H9 (cell line): ENCODE measurements around the gene FMNL3. TPM values are rescaled to one million over a fixed set of nuclear protein-coding genes. Genes with fewer than 3 reads are reported as not detected.

Source experiments
- DNase-seq: peaks from one replicate; pipeline ENCODE4 v3.0.0-alpha.2; 2017
- H2AFZ ChIP-seq: one replicate; pipeline ENCODE4 v1.6.1; 2013; ENCODE audit warnings: mild to moderate bottlenecking, low read length, control low read depth, moderate library complexity
- H2AK5ac ChIP-seq: 2 replicates; pipeline ENCODE4 v1.6.1; 2013; ENCODE audit warnings: low read length, control low read depth, mixed read lengths; ENCODE audit not compliant: insufficient read length
- H2BK120ac ChIP-seq: one replicate; pipeline ENCODE4 v1.6.1; 2013; ENCODE audit warnings: low read depth, mild to moderate bottlenecking, low read length, control low read depth, inconsistent platforms; ENCODE audit not compliant: poor library complexity, severe bottlenecking
- H2BK12ac ChIP-seq: 2 replicates; pipeline ENCODE4 v1.6.1; 2013; ENCODE audit warnings: low read length, control low read depth, mixed read lengths, low read depth; ENCODE audit not compliant: insufficient read length
- H2BK15ac ChIP-seq: 2 replicates; pipeline ENCODE4 v1.6.1; 2013; ENCODE audit warnings: low read depth, low read length, control low read depth
- H2BK20ac ChIP-seq: one replicate; pipeline ENCODE4 v1.6.1; 2013; ENCODE audit warnings: low read depth, mild to moderate bottlenecking, low read length, control low read depth, inconsistent platforms; ENCODE audit not compliant: poor library complexity, severe bottlenecking
- H2BK5ac ChIP-seq: 2 replicates; pipeline ENCODE4 v1.6.1; 2013; ENCODE audit warnings: low read length, control low read depth, mixed read lengths; ENCODE audit not compliant: insufficient read length
- H3K14ac ChIP-seq: 2 replicates; pipeline ENCODE4 v1.6.1; 2013; ENCODE audit warnings: low read length, control low read depth; ENCODE audit not compliant: insufficient read depth
- H3K18ac ChIP-seq: 2 replicates; pipeline ENCODE4 v1.6.1; 2013; ENCODE audit warnings: low read depth, mild to moderate bottlenecking, mixed read lengths, low read length, control low read depth; ENCODE audit not compliant: insufficient read length
- H3K23ac ChIP-seq: 2 replicates; pipeline ENCODE4 v1.6.1; 2013; ENCODE audit warnings: low read length, control low read depth, mixed read lengths, low read depth; ENCODE audit not compliant: insufficient read length
- H3K23me2 ChIP-seq: 2 replicates; pipeline ENCODE4 v1.6.1; 2013; ENCODE audit warnings: low read depth, mild to moderate bottlenecking, mixed read lengths, low read length, control low read depth; ENCODE audit not compliant: insufficient read length, poor library complexity, severe bottlenecking
- H3K27ac ChIP-seq: 2 replicates; pipeline ENCODE4 v1.5.1; 2013; ENCODE audit warnings: low read length, control low read depth, mixed read lengths, low read depth; ENCODE audit not compliant: insufficient read length
- H3K27me3 ChIP-seq: 2 replicates; pipeline ENCODE4 v1.6.1; 2013; ENCODE audit warnings: low read length, control low read depth, inconsistent platforms; ENCODE audit not compliant: insufficient read depth
- H3K4ac ChIP-seq: 2 replicates; pipeline ENCODE4 v1.6.1; 2013; ENCODE audit warnings: low read depth, mild to moderate bottlenecking, control low read depth, inconsistent platforms, low read length, moderate library complexity
- H3K4me1 ChIP-seq: 2 replicates; pipeline ENCODE4 v1.6.1; 2013; ENCODE audit warnings: low read length, control low read depth, inconsistent platforms; ENCODE audit not compliant: insufficient read depth
- H3K4me2 ChIP-seq: 2 replicates; pipeline ENCODE4 v1.6.1; 2013; ENCODE audit warnings: low read length, control low read depth, mixed read lengths; ENCODE audit not compliant: insufficient read length, insufficient read depth
- H3K56ac ChIP-seq: 2 replicates; pipeline ENCODE4 v1.6.1; 2013; ENCODE audit warnings: low read depth, mild to moderate bottlenecking, mixed read lengths, low read length, control low read depth; ENCODE audit not compliant: insufficient read length
- H3K79me1 ChIP-seq: 2 replicates; pipeline ENCODE4 v1.6.1; 2013; ENCODE audit warnings: low read depth, mild to moderate bottlenecking, moderate library complexity, low read length, control low read depth, inconsistent platforms; ENCODE audit not compliant: insufficient read depth, poor library complexity, severe bottlenecking
- H3K79me2 ChIP-seq: 2 replicates; pipeline ENCODE4 v1.6.1; 2013; ENCODE audit warnings: low read length, control low read depth, inconsistent platforms; ENCODE audit not compliant: insufficient read depth
- H3K9ac ChIP-seq: 2 replicates; pipeline ENCODE4 v1.6.1; 2013; ENCODE audit warnings: low read length, control low read depth, mixed read lengths; ENCODE audit not compliant: insufficient read length; ENCODE audit errors: extremely low read depth
- H3K9me3 ChIP-seq: one replicate; pipeline ENCODE4 v1.6.1; 2013; ENCODE audit warnings: low read depth, low read length, inconsistent platforms; ENCODE audit not compliant: control insufficient read depth
- H3T11ph ChIP-seq: one replicate; pipeline ENCODE4 v1.6.1; 2013; ENCODE audit warnings: mild to moderate bottlenecking, low read length, control low read depth, inconsistent platforms
- H4K20me1 ChIP-seq: one replicate; pipeline ENCODE4 v1.6.1; 2013; ENCODE audit not compliant: control insufficient read depth, insufficient read length, insufficient read depth
- H4K5ac ChIP-seq: 2 replicates; pipeline ENCODE4 v1.6.1; 2013; ENCODE audit warnings: low read depth, mild to moderate bottlenecking, mixed read lengths, low read length, control low read depth; ENCODE audit not compliant: insufficient read length
- H4K8ac ChIP-seq: replicated peaks from 2 replicates; pipeline ENCODE4 v1.6.1; 2013; ENCODE audit warnings: low read length, control low read depth, mixed read lengths, low read depth; ENCODE audit not compliant: insufficient read length
- H4K91ac ChIP-seq: 2 replicates; pipeline ENCODE4 v1.6.1; 2013; ENCODE audit warnings: low read depth, mild to moderate bottlenecking, moderate library complexity, mixed read lengths, low read length, control low read depth; ENCODE audit not compliant: insufficient read length
- H3K27ac Mint-ChIP-seq, 3 experiments: 2 replicates in 2 of 3; 3 replicates in 1 of 3; pipeline ENCODE4 v1.8.0; 2020 to 2021; ENCODE audit warnings: mixed read lengths in 3 of 3, mild to moderate bottlenecking in 1 of 3, moderate library complexity in 1 of 3
- H3K27me3 Mint-ChIP-seq: 2 replicates; pipeline ENCODE4 v1.8.0; 2021; ENCODE audit warnings: low read depth, mild to moderate bottlenecking, moderate library complexity, mixed read lengths
- H3K36me3 Mint-ChIP-seq, 3 experiments: 2 replicates in 2 of 3; 3 replicates in 1 of 3; pipeline ENCODE4 v1.8.0; 2020 to 2021; ENCODE audit warnings: low read depth in 3 of 3, mixed read lengths in 3 of 3; ENCODE audit not compliant: insufficient read depth in 1 of 3
- H3K4me1 Mint-ChIP-seq, 2 experiments: 2 replicates each; pipeline ENCODE4 v1.8.0; 2020; ENCODE audit warnings: mixed read lengths in 2 of 2
- H3K4me3 Mint-ChIP-seq, 2 experiments: 2 replicates in 1 of 2; 3 replicates in 1 of 2; pipeline ENCODE4 v1.8.0; 2020 to 2021; ENCODE audit warnings: mild to moderate bottlenecking in 2 of 2, mixed read lengths in 2 of 2, moderate library complexity in 1 of 2
- H3K9me3 Mint-ChIP-seq, 2 experiments: 2 replicates in 1 of 2; 3 replicates in 1 of 2; pipeline ENCODE4 v1.8.0; 2020; ENCODE audit warnings: mild to moderate bottlenecking in 2 of 2, mixed read lengths in 2 of 2, moderate library complexity in 1 of 2
- CTCF ChIP-seq: fragments of 200-600 bp; sonication (generic); conservative IDR thresholded peaks from 3 replicates; pipeline ENCODE4 v1.8.0; 2021; ENCODE audit warnings: antibody characterized with exemption, mild to moderate bottlenecking
- WGBS: extraction: QIAGEN DNeasy Blood & Tissue Kit; methylation state at CpG from one replicate; pipeline ENCODE4 v1.1.7; 2013; ENCODE audit warnings: missing lambda C conversion rate, low lambda C conversion rate, mixed read lengths; ENCODE audit not compliant: insufficient read length; ENCODE audit errors: extremely low coverage; 5-methylcytosine and 5-hydroxymethylcytosine counted together
- total RNA-seq: library from RNA; stranded (reverse); gene quantifications from 2 replicates; pipeline ENCODE4 v1.2.1, GENCODE V29; 2021

The FMNL3 gene
- total RNA-seq, 1 experiment from 2014 or later = 22.8 TPM

GRCh38 chr12:49664167-49664566 lies 43.0 kb downstream of the FMNL3 start:
- Histone ChIP-seq H3K4me1 (peaks cover 6% of the 10 kb centered on the region; the same call in 1 of the 2 replicates), H3K79me2 (no peaks in the 10 kb centered on the region), H3K56ac (no peak overlapping the region), H3K23me2 (no peaks in the 10 kb centered on the region), H3K14ac (no peak overlapping the region), H4K20me1 (no peaks in the 10 kb centered on the region), H4K8ac (peak overlapping the region; percentile 14), H4K5ac (no peak overlapping the region), H2BK20ac (no peak overlapping the region), H3K27ac (no peak overlapping the region), H3K27me3 (no peaks in the 10 kb centered on the region), H3K9me3 (no peaks in the 10 kb centered on the region), H3K4me2 (no peak overlapping the region), H2AFZ (no peak overlapping the region), H3K9ac (no peak overlapping the region), H3K79me1 (no peaks in the 10 kb centered on the region), H3K23ac (no peak overlapping the region), H4K91ac (no peak overlapping the region), H3K4ac (no peak overlapping the region), H2BK15ac (no peak overlapping the region), H3T11ph (no peak overlapping the region), H2BK5ac (no peak overlapping the region), H2BK12ac (no peak overlapping the region), H2AK5ac (no peak overlapping the region), H2BK120ac (no peak overlapping the region), H3K18ac (no peak overlapping the region)
- H3K4me1 Mint-ChIP-seq = peaks cover 10 to 18% of the 10 kb centered on the region in 2 experiments
- WGBS = no CpG with 5 or more reads among the region's 4 CpGs
- H3K9me3 Mint-ChIP-seq = no peaks in the 10 kb centered on the region
- H3K27ac Mint-ChIP-seq = peak overlapping the region in 2 of 3 experiments; percentile 44 to 63; a peak in 2 of 7 replicates
- no peak for TF ChIP-seq CTCF
- no peak for DNase-seq
- peaks cover 8 to 21% (median 10%) of the 10 kb centered on the region in 3 experiments; a peak in 6 of 7 replicates for H3K36me3 Mint-ChIP-seq
- H3K4me3 Mint-ChIP-seq = no peak overlapping the region
- H3K27me3 Mint-ChIP-seq = no peaks in the 10 kb centered on the region
